ENCODE results near the gene LRFN2. TPM values are rescaled to one million over a fixed set of nuclear protein-coding genes. Genes with fewer than 3 reads are reported as not detected.

Gene LRFN2
- total and polyA plus RNA-seq, 2 experiments from 2014 or later, result 0.29 to 2.5 TPM

DNA sequence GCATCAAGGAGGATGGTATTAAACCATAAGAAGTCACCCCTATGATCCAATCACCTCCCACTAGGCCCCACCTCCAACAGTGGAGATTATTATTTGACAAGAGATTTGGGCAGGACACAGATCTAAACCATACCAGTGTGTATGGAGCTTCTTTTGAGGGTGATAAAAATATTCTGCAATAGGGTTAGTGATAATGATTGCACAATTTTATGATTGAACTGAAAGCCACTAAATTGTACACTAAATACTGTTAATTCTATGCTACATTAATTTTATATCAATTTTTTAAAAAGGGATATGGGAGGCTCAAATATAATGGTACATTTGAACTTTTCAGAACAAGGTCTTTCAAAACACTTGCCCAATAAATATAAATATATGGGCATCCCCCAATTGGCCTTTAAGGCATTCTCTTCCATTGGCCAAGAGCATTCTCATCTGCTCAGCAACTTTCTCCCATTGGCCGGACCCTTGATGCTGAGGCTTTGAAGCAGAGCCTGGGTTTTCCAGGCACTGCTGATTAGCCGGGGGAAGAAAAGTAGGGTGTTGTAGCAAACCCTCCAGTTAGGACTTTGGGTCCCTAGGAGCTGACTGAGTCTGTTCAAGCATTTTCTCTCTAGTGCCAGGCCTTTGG is 209.9 kb downstream of the LRFN2 start:
- no peak overlapping the region for H2AFZ ChIP-seq
- ATAC-seq, result no peak
- no peaks in the 10 kb centered on the region for H3K79me2 ChIP-seq (replicated peaks; ENCODE audit: insufficient read depth)
- H3K4me2 ChIP-seq, result no peak overlapping the region
- H3K4me1 Mint-ChIP-seq, result no peaks in the 10 kb centered on the region; the same call in 2 of the 3 replicates
- no peaks in the 10 kb centered on the region for H3K27me3 ChIP-seq (ENCODE audit: insufficient read depth)
- H3K9me3 Mint-ChIP-seq, result no peaks in the 10 kb centered on the region
- H3K4me3 Mint-ChIP-seq, result no peak overlapping the region
- peaks cover 7% of the 10 kb centered on the region for H3K27me3 Mint-ChIP-seq (ENCODE audit: insufficient read depth, low read depth, poor library complexity)
- H3K9me2 ChIP-seq (ENCODE audit: insufficient read depth), result peaks cover 4% of the 10 kb centered on the region
- H3F3A ChIP-seq (replicated peaks; ENCODE audit: low read depth), result no peaks in the 10 kb centered on the region
- TF ChIP-seq, protein P1, sequence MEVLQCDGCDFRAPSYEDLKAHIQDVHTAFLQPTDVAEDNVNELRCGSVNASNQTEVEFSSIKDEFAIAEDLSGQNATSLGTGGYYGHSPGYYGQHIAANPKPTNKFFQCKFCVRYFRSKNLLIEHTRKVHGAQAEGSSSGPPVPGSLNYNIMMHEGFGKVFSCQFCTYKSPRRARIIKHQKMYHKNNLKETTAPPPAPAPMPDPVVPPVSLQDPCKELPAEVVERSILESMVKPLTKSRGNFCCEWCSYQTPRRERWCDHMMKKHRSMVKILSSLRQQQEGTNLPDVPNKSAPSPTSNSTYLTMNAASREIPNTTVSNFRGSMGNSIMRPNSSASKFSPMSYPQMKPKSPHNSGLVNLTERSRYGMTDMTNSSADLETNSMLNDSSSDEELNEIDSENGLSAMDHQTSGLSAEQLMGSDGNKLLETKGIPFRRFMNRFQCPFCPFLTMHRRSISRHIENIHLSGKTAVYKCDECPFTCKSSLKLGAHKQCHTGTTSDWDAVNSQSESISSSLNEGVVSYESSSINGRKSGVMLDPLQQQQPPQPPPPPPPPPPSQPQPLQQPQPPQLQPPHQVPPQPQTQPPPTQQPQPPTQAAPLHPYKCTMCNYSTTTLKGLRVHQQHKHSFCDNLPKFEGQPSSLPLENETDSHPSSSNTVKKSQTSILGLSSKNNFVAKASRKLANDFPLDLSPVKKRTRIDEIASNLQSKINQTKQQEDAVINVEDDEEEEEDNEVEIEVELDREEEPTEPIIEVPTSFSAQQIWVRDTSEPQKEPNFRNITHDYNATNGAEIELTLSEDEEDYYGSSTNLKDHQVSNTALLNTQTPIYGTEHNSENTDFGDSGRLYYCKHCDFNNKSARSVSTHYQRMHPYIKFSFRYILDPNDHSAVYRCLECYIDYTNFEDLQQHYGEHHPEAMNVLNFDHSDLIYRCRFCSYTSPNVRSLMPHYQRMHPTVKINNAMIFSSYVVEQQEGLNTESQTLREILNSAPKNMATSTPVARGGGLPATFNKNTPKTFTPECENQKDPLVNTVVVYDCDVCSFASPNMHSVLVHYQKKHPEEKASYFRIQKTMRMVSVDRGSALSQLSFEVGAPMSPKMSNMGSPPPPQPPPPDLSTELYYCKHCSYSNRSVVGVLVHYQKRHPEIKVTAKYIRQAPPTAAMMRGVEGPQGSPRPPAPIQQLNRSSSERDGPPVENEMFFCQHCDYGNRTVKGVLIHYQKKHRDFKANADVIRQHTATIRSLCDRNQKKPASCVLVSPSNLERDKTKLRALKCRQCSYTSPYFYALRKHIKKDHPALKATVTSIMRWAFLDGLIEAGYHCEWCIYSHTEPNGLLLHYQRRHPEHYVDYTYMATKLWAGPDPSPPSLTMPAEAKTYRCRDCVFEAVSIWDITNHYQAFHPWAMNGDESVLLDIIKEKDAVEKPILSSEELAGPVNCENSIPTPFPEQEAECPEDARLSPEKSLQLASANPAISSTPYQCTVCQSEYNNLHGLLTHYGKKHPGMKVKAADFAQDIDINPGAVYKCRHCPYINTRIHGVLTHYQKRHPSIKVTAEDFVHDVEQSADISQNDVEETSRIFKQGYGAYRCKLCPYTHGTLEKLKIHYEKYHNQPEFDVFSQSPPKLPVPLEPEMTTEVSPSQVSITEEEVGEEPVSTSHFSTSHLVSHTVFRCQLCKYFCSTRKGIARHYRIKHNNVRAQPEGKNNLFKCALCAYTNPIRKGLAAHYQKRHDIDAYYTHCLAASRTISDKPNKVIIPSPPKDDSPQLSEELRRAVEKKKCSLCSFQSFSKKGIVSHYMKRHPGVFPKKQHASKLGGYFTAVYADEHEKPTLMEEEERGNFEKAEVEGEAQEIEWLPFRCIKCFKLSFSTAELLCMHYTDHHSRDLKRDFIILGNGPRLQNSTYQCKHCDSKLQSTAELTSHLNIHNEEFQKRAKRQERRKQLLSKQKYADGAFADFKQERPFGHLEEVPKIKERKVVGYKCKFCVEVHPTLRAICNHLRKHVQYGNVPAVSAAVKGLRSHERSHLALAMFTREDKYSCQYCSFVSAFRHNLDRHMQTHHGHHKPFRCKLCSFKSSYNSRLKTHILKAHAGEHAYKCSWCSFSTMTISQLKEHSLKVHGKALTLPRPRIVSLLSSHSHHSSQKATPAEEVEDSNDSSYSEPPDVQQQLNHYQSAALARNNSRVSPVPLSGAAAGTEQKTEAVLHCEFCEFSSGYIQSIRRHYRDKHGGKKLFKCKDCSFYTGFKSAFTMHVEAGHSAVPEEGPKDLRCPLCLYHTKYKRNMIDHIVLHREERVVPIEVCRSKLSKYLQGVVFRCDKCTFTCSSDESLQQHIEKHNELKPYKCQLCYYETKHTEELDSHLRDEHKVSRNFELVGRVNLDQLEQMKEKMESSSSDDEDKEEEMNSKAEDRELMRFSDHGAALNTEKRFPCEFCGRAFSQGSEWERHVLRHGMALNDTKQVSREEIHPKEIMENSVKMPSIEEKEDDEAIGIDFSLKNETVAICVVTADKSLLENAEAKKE (CRISPR knock-in tag; IDR thresholded peaks at IDR 0.05), result no peak
- TF ChIP-seq, protein P2, sequence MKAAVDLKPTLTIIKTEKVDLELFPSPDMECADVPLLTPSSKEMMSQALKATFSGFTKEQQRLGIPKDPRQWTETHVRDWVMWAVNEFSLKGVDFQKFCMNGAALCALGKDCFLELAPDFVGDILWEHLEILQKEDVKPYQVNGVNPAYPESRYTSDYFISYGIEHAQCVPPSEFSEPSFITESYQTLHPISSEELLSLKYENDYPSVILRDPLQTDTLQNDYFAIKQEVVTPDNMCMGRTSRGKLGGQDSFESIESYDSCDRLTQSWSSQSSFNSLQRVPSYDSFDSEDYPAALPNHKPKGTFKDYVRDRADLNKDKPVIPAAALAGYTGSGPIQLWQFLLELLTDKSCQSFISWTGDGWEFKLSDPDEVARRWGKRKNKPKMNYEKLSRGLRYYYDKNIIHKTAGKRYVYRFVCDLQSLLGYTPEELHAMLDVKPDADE (IDR thresholded peaks at IDR 0.05), result no peak
- no peak for TF ChIP-seq CREB1 (CRISPR knock-in tag; IDR thresholded peaks at IDR 0.05; ENCODE audit: low read depth)
- no peak for TF ChIP-seq JUNB (IDR thresholded peaks at IDR 0.05; ENCODE audit: unreplicated experiment)
- no peak for TF ChIP-seq ZNF114 (CRISPR knock-in tag; IDR thresholded peaks at IDR 0.05)
- TF ChIP-seq POLR2AphosphoS5 (IDR thresholded peaks at IDR 0.05; ENCODE audit: low read depth), result no peak
- no peak for TF ChIP-seq NANOG (IDR thresholded peaks at IDR 0.05; ENCODE audit: borderline replicate concordance)
- TF ChIP-seq, protein P3, sequence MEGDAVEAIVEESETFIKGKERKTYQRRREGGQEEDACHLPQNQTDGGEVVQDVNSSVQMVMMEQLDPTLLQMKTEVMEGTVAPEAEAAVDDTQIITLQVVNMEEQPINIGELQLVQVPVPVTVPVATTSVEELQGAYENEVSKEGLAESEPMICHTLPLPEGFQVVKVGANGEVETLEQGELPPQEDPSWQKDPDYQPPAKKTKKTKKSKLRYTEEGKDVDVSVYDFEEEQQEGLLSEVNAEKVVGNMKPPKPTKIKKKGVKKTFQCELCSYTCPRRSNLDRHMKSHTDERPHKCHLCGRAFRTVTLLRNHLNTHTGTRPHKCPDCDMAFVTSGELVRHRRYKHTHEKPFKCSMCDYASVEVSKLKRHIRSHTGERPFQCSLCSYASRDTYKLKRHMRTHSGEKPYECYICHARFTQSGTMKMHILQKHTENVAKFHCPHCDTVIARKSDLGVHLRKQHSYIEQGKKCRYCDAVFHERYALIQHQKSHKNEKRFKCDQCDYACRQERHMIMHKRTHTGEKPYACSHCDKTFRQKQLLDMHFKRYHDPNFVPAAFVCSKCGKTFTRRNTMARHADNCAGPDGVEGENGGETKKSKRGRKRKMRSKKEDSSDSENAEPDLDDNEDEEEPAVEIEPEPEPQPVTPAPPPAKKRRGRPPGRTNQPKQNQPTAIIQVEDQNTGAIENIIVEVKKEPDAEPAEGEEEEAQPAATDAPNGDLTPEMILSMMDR (conservative IDR thresholded peaks at IDR 0.05; ENCODE audit: low read depth in 2 of 2), result no peak
- TF ChIP-seq STAT1 (IDR thresholded peaks at IDR 0.05; ENCODE audit: unreplicated experiment), result no peak
- no peak for TF ChIP-seq ZNF331 (CRISPR knock-in tag; IDR thresholded peaks at IDR 0.05; ENCODE audit: low read depth)
- H3K4me3 ChIP-seq, result no peak overlapping the region
- no peaks in the 10 kb centered on the region for H3K4me1 ChIP-seq (ENCODE audit: insufficient read depth)
- no peaks in the 10 kb centered on the region for H4K20me1 ChIP-seq (replicated peaks; ENCODE audit: insufficient read depth)
- H3K27ac Mint-ChIP-seq, result no peak overlapping the region
- H3K27ac ChIP-seq (ENCODE audit: low read depth), result no peak overlapping the region
- no peaks in the 10 kb centered on the region for H3K36me3 ChIP-seq (ENCODE audit: insufficient read depth)
- H3K36me3 Mint-ChIP-seq (ENCODE audit: low read depth), result no peaks in the 10 kb centered on the region
- DNase-seq (ENCODE audit: low spot score), result no peak

All from GM23338 (cell line).